Endothelial cell of hepatic sinusoid (primary cell): ENCODE measurements around the gene CREB3L1.

Experiments used
- in situ Hi-C: cut with HindIII; loops from 2 replicates; pipeline ENCODE4 v1.10.0; 2017; ENCODE audit warnings: low sequenced_read_pairs

The CREB3L1 gene

DNA sequence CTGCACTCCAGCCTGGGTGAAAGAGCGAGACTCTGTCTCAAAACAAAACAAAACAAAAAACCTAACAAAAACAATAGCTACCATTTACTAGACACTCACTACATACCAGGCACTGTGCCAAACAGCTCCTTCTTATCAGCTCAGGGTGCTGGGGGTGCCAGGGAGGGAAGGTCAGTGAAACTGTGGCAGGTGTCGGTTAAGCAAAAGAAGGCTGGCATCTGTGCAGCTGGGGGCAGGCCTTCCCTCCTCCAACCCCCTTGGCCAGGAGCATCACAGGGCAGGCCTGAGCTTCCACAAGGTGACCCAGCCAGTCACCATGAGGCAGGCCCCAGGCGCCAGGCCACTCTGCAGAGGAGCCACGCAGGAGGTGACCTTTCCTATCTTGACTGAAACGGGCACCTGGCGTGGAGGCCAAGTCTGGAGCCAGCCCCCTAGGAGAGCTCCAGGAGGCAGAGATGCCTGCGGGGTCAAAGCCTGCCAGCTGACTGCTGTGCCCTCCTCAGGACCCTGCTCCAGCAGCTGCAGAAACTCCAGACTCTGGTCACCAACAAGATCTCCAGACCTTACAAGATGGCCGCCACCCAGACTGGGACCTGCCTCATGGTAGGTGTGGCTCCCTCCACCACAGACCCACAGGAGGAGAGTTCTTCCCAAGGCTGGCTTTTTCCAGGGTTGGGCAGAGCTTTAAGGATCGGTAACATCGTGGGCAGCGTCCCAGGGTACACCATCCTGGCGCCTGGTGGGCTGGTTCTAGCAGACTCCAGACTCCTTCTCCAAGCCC is 38.5 kb downstream of the CREB3L1 start:
- in situ Hi-C loops, result loop anchor here (10.0 kb wide), 1 partner anchor 81 kb away; no protein-coding TSS in a partner anchor

DNA sequence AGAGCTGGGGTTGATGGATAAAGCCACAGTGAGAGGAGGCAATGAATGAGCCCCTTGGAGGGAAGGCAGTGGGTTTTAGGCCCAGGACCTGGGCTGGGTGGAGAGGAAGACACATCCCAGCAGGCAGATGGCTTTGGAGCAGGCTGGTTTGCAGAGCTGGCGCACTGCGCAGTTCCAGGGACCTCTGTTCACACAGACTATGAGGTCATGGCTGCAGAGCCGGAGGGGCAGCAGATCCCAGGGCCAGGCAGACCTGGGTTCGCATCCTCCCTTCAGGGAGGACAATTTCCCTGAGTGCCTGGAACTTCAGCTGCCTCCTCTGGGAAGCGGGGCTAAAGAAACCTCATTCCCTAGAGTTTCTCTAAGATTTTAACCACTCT is 41.6 kb downstream of the CREB3L1 start:
- in situ Hi-C loops, result loop anchor here (10.0 kb wide), 1 partner anchor 84 kb away; no protein-coding TSS in a partner anchor

- in situ Hi-C loops, result no loop called here
These were observed 44.3 kb downstream of the CREB3L1 start for GRCh38 chr11:46321757-46322156.

DNA sequence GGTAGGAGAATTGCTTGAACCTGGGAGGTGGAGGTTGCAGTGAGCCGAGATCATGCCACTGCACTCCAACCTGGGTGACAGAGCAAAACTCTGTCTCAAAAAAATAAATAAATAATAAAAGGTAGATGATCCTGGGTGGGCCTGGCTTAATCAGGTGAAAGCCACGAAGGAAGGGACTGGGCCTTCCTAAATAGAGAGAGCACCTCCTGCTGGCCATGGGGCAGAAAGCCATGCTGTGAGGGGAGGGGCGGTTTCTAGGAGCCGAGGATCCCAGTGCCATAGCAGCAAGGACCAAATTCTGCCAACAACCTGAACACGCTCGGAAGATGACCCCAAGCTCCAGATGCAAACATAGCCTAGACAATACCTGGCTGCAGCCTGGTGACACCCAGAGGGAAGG is 45.3 kb downstream of the CREB3L1 start:
- in situ Hi-C loops, result no loop called here

DNA sequence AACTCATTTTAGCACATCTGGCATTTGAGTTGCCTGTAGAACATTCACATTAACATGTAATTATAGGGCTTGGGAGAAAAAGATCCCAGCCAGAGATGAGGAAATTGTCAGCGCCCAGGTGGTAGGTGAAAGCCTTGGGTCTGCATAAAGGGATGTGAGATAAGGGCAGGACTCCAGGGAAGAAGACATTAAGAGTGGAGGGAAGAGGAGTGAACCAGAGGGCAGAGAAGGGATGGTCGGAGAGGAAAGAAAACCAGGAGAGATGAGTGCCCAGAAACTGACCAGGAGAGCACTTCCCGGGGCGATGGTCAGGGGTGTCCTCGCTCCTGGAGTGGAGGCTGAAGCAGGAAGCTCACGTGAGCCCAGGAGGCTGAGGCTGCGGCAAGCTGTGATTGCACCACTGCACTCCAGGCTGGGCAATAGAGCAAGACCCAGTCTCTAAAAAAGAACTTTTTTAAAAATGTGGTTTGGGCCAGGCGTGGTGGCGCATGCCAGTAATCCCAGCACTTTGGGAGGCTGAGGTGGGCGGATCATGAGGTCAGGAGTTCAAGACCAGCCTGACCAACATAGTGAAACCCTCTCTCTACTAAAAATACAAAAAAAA is 49.5 kb downstream of the CREB3L1 start:
- in situ Hi-C loops, result no loop called here

GRCh38 chr11:46327829-46328228 is 50.4 kb downstream of the CREB3L1 start:
- in situ Hi-C loops, result no loop called here

- in situ Hi-C loops, result loop anchor here (5.0 kb wide), 1 partner anchor 43 kb away; no protein-coding TSS in a partner anchor
These were observed 52.7 kb downstream of the CREB3L1 start for GRCh38 chr11:46330154-46330553.

DNA sequence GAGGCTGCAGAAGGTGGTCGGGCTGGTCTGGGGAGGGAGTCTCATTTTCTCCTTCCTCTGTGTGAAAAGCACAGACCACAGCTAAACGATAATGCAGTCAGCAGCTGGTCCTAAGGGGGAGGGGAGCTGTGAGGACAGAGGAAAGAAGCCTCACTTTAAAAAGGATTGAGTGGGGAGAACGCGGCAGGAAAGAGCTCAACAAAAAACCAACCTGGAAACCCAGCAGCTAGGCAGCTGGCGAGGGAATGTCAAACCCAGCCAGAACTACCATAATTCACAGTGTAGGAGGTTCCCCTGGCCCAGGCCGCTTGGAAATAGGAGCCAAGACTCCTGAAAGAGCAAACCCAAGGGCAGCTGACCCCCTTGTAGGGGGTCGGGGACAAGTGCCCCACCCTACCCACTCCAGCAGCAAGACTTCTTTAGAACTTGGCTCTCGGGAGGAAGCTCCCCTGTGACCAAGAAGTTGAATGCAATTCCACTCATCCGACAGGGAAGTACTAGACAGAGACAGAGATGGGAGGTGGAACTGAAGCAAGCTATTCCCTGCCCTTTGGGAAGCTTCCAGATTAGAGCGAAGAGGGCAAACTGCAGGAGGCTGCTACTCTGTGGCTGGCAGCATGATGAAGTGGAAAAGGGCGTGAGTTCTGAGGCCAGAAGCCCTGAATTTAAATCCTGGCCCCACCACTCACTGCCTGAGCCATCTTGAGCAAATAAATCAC is 53.3 kb downstream of the CREB3L1 start:
- in situ Hi-C loops, result loop anchor here (5.0 kb wide), 1 partner anchor 43 kb away; no protein-coding TSS in a partner anchor

DNA sequence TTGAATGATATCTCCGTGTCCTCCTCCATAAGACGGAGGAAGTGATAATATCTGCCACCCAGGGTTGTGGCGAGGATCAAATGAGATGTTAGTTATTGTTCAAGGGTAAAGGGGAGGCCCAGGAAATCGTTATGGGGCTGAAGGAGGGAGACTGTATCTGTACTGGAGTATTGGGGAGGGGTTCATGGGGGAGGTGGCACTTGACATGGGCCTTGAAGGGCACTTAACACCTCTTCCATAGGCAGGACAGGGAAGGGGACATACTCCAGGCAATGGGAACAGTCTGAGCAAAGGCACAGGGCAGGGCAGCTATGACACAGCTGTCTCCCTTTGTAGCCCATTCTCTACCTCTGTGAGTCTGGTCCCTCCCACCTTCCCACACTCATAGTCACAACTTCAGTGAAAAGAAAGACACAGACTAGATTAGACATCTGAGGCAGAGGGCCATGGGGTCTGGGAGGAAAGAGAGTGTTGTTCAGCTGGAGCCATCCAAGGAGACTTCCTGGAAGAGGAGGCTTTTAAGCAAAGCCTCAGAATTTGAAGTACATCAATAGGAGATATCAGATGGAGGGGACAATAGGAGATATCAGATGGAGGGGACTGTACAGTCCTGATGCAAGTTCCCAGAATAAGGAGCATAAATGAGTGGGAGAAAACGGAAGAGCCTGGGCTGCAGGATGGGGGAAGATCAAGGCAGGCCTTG is 54.0 kb downstream of the CREB3L1 start:
- in situ Hi-C loops, result loop anchor here (5.0 kb wide), 1 partner anchor 44 kb away; no protein-coding TSS in a partner anchor

DNA sequence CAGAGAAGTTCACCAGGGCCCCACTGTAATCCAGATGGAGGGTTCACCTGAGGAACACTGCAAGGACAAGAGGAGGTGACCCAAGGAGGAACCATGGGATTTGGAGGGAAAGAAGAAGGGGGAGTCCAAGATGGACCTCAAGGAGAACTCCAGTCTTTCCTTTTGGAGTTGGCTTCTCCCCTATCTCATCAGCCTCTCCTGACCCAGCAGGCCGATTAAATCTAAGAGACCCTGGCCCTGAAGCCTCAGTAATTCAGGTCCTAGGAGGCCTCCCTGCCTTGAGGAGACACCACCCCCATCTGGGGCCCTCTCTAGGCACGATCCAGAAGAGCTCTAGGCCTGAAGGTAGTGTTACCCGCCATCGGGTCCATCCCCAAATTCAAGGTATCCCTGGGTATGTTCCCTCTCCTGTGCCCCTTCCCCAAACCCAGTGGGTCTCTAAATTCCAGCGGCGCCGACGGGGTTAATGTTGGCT is 54.7 kb downstream of the CREB3L1 start:
- in situ Hi-C loops, result loop anchor here (5.0 kb wide), 1 partner anchor 45 kb away; no protein-coding TSS in a partner anchor

- in situ Hi-C loops, result loop anchor here (5.0 kb wide), 1 partner anchor 45 kb away; no protein-coding TSS in a partner anchor
These were observed 55.3 kb downstream of the CREB3L1 start for GRCh38 chr11:46332568-46333393.

GRCh38 chr11:46333394-46333947 is 56.0 kb downstream of the CREB3L1 start:
- in situ Hi-C loops, result loop anchor here (5.0 kb wide), 1 partner anchor 46 kb away; no protein-coding TSS in a partner anchor

GRCh38 chr11:46334211-46334610 is 56.7 kb downstream of the CREB3L1 start:
- in situ Hi-C loops, result loop anchor here (5.0 kb wide), 1 partner anchor 47 kb away; no protein-coding TSS in a partner anchor

DNA sequence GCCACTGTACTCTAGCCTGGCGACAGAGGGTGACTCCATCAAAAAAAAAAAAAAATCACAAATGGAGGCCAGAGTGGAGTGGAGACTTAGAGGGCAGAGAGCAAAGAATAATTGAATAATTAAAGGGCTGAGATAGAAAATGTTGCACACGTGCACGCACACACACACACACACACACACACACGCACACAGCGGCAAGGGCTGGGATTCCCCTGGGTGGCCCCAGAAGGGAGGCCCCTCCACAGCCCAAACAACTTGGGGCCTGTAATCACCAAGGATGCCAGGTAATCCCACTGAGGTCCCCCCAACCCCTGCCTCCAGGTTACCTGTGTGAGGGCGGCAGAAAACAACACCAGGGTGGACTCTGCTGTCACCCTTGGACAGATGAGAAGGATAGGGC is 57.8 kb downstream of the CREB3L1 start:
- in situ Hi-C loops, result loop anchor here (5.0 kb wide), 1 partner anchor 98 kb away; no protein-coding TSS in a partner anchor

- in situ Hi-C loops, result loop anchor here (5.0 kb wide), 1 partner anchor 99 kb away; no protein-coding TSS in a partner anchor
These were observed 58.6 kb downstream of the CREB3L1 start for GRCh38 chr11:46335890-46336562.

DNA sequence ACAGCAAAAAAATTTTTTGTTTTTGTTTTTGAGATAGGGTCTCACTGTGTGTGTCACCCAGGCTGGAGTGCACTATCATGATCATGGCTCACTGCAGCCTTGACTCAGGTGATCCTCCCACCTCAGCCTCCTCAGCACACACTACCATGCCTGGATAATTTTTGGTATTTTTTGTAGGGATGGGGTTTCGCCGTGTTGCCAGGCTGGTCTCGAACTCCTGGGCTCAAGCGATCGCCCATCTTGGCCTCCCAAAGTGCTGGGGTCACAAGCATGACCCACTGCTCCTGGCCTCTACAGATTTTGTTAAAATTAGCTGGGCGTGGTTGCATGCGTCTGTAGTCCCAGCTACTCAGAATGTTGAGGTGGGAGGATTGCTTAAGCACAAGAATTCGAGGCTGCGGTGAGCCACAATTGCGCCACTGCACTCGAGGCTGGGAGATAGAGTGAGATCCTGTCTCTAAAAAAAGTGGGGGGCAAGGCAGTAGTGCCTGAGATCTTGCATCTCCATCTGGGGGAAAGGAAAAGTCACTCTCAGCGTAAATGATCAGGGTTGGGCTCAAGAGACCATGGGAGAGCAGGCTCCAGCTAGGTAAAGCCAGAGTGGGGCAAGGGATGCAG is 59.2 kb downstream of the CREB3L1 start:
- in situ Hi-C loops, result loop anchor here (5.0 kb wide), 1 partner anchor 99 kb away; no protein-coding TSS in a partner anchor

DNA sequence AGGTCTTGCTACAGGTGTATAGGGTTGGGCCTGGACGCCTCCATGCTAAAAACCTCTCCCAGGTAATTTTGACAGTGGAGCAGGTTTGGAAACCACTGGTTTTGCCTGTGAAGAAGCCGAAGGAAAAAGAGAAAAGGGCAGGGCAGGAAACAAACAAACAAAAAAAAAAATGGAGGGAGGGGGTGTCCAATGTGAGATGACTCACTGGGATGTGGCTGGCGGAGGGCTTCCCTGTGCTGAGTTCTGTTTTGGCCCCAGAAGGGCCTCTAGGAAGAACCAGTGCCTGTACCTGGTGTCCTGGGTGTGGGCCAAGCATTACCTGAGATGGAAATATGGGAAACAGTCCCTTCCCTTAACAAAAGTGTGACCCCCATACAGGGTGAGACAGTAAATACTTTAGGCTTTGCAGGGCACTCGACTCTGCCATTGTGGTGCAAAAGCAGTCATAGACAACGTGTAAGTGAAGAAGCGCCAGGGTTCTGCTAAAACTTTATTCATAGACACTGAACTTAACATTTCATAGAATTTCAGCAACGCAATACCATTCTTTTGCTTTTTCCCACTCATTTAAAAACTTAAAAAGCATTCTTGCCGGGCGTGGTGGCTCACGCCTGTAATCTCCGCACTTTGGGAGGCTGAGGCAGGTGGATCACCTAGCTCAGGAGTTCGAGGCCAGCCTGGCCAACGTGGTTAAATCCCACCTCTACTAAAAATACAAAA is 60.3 kb downstream of the CREB3L1 start:
- in situ Hi-C loops, result loop anchor here (5.0 kb wide), 1 partner anchor 100 kb away; no protein-coding TSS in a partner anchor
